ENCODE measurements around the gene A4GALT. TPM values are rescaled to one million over a fixed set of nuclear protein-coding genes. Genes with fewer than 3 reads are reported as not detected.
"Not testable (repeated sequence)": the region's sequence is repeated elsewhere in the genome, so short reads cannot be mapped to it uniquely, and the experiment has no call there.

Gene A4GALT
- total and polyA plus RNA-seq, 3 donors from 2014 or later: 13.5 to 17.3 (median 15.7) TPM

GRCh38 chr22:42752912-42753311, 32.2 kb upstream of the A4GALT start:
- Histone ChIP-seq H3K4me1 (peaks cover 15% of the 10 kb centered on the region), H3K4me3 (no peak overlapping the region), H3K27ac (peak overlapping the region in 1 of 2 donors; percentile 59), H3K27me3 (no peaks in the 10 kb centered on the region), H3K36me3 (ENCODE audit: low read depth, missing control alignments) (no peaks in the 10 kb centered on the region), H3K9me3 (no peaks in the 10 kb centered on the region)
- WGBS, 2 donors: 80 to 87% methylated on average over 7 of the region's 7 CpGs
- intact Hi-C loops (cut with DNase I; ENCODE audit: low total_unique reads): no loop called here
- no peak for TF ChIP-seq POLR2A (IDR thresholded peaks at IDR 0.05)
- TF ChIP-seq, protein P1, sequence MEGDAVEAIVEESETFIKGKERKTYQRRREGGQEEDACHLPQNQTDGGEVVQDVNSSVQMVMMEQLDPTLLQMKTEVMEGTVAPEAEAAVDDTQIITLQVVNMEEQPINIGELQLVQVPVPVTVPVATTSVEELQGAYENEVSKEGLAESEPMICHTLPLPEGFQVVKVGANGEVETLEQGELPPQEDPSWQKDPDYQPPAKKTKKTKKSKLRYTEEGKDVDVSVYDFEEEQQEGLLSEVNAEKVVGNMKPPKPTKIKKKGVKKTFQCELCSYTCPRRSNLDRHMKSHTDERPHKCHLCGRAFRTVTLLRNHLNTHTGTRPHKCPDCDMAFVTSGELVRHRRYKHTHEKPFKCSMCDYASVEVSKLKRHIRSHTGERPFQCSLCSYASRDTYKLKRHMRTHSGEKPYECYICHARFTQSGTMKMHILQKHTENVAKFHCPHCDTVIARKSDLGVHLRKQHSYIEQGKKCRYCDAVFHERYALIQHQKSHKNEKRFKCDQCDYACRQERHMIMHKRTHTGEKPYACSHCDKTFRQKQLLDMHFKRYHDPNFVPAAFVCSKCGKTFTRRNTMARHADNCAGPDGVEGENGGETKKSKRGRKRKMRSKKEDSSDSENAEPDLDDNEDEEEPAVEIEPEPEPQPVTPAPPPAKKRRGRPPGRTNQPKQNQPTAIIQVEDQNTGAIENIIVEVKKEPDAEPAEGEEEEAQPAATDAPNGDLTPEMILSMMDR (IDR thresholded peaks at IDR 0.05): no peak
- DNase-seq: no peak

GRCh38 chr22:42752230-42752746, 31.6 kb upstream of the A4GALT start:
- peak overlapping the region; percentile 10 to 59 for H3K27ac ChIP-seq
- intact Hi-C loops (cut with DNase I; ENCODE audit: low total_unique reads): no loop called here
- no peak for DNase-seq
- H3K36me3 ChIP-seq (ENCODE audit: low read depth, missing control alignments): no peaks in the 10 kb centered on the region
- TF ChIP-seq, protein P1 (IDR thresholded peaks at IDR 0.05): no peak
- no peak for TF ChIP-seq POLR2A (IDR thresholded peaks at IDR 0.05)
- WGBS, 2 donors: 62% methylated on average over 11 to 12 of the region's 12 CpGs
- H3K27me3 ChIP-seq: no peaks in the 10 kb centered on the region
- H3K4me3 ChIP-seq: no peak overlapping the region
- H3K4me1 ChIP-seq: peaks cover 15% of the 10 kb centered on the region
- no peaks in the 10 kb centered on the region for H3K9me3 ChIP-seq

- intact Hi-C loops (cut with DNase I; ENCODE audit: low total_unique reads); DNase-seq; H3K9me3 ChIP-seq; H3K36me3 ChIP-seq (ENCODE audit: low read depth, missing control alignments); H3K27me3 ChIP-seq; H3K27ac ChIP-seq: not testable (repeated sequence)
- peaks cover 15% of the 10 kb centered on the region for H3K4me1 ChIP-seq
- peak overlapping the region in 1 of 2 donors; percentile 13 for H3K4me3 ChIP-seq
- WGBS, 2 donors: 38 to 71% methylated on average over 7 to 25 of the region's 28 CpGs
These were observed 29.8 kb upstream of the A4GALT start for GRCh38 chr22:42750421-42750820.

- H3K27me3 ChIP-seq: no peaks in the 10 kb centered on the region
- DNase-seq: no peak
- H3K36me3 ChIP-seq (ENCODE audit: low read depth, missing control alignments): no peaks in the 10 kb centered on the region
- peaks cover 21% of the 10 kb centered on the region for H3K4me1 ChIP-seq
- WGBS, 2 donors: 59% methylated on average over 14 of the region's 14 CpGs
- TF ChIP-seq POLR2A (IDR thresholded peaks at IDR 0.05): no peak
- TF ChIP-seq, protein P1 (IDR thresholded peaks at IDR 0.05): no peak
- intact Hi-C loops (cut with DNase I; ENCODE audit: low total_unique reads): no loop called here
- H3K27ac ChIP-seq: no peak overlapping the region
- no peak overlapping the region for H3K4me3 ChIP-seq
- no peaks in the 10 kb centered on the region for H3K9me3 ChIP-seq
These were observed 27.2 kb upstream of the A4GALT start for GRCh38 chr22:42747701-42748513.

- peaks cover 9% of the 10 kb centered on the region for H3K4me1 ChIP-seq
- no peak overlapping the region for H3K27ac ChIP-seq
- intact Hi-C loops (cut with DNase I; ENCODE audit: low total_unique reads): no loop called here
- H3K36me3 ChIP-seq (ENCODE audit: low read depth, missing control alignments): no peaks in the 10 kb centered on the region
- H3K27me3 ChIP-seq: no peaks in the 10 kb centered on the region
- H3K9me3 ChIP-seq: no peaks in the 10 kb centered on the region
- no peak for TF ChIP-seq POLR2A (IDR thresholded peaks at IDR 0.05)
- TF ChIP-seq, protein P1 (IDR thresholded peaks at IDR 0.05): no peak
- peak overlapping the region in 1 of 2 donors; percentile 10 for H3K4me3 ChIP-seq
- no peak for DNase-seq
- WGBS, 2 donors: 62 to 78% methylated on average over 11 of the region's 11 CpGs
These were observed 24.4 kb upstream of the A4GALT start for GRCh38 chr22:42745118-42745517.
